Lower leg skin (tissue), 4 donors: ENCODE measurements around the gene RAB14. TPM values are rescaled to one million over a fixed set of nuclear protein-coding genes. Genes with fewer than 3 reads are reported as not detected.

Experiments
- DNase-seq, 2 donors: peaks; one replicate each; pipeline ENCODE4 v3.0.0-alpha.2; 2019; ENCODE audit warnings: low spot score in 2 of 2
- H3K4me3 ChIP-seq: fragments of 200-600 bp; sonication (generic); 2 replicates; pipeline ENCODE4 v1.5.1; 2017; ENCODE audit warnings: mild to moderate bottlenecking, low read depth; ENCODE audit not compliant: poor library complexity, severe bottlenecking
- POLR2A ChIP-seq, 2 donors: fragments of 450-650 bp; IDR thresholded peaks; one replicate each; pipeline ENCODE4 v1.6.1; 2016 to 2017; ENCODE audit warnings: antibody characterized with exemption in 2 of 2, mild to moderate bottlenecking in 1 of 2, moderate library complexity in 1 of 2
- WGBS, 2 donors: methylation state at CpG; one replicate each; pipeline ENCODE4 v1.1.5; 2018; 5-methylcytosine and 5-hydroxymethylcytosine counted together
- intact Hi-C: fragments of 100-400 bp; cut with DNase I; formaldehyde crosslinking; loops from one replicate; pipeline ENCODE4 v1.15.0; 2023; ENCODE audit warnings: low total_unique reads
- total RNA-seq, 4 donors: library from RNA; depleted of rRNA; stranded (reverse); fragments of >200 nt; gene quantifications; one replicate each; pipeline ENCODE4 v1.1.0, GENCODE V29; 2016
- TF ChIP-seq, protein P1 (sequence below), 3 donors: fragments of 450-650 bp; IDR thresholded peaks; one replicate each; pipeline ENCODE4 v1.5.1; 2016; ENCODE audit warnings: antibody characterized with exemption in 3 of 3, mild to moderate bottlenecking in 3 of 3, moderate library complexity in 2 of 3

RAB14 gene
- total RNA-seq, 4 donors from 2014 or later, result 43.9 to 50.8 (median 49.6) TPM

DNA sequence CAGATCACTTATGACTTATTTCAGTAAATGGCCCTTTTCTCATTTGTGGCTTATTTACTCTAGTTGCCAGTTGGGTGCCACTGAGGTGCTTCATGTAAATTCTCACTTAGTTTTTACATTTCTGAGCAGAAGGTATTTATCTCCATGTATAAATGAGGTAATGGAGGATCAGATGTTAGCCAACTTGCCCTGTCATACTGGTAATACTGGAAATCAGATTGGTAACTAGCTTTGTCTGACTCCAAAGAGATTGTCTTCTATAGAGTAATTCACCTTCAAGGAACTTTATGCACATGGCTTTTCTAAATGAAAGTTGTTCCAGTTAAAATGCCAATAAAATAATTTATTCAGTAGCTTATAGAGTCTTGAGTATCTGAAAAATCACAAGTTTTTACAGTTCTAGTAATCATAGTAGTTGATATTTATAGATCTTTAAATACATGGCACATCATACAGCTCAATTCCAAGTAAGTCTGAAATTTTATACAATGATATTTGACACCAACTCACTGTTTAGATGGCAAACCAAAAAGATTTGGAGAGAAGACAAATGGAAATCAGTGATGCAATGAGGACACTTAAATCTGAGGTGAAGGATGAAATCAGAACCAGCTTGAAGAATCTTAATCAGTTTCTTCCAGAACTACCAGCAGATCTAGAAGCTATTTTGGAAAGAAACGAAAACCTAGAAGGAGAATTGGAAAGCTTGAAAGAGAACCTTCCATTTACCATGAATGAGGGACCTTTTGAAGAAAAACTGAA is 28.8 kb downstream of the RAB14 start:
- H3K4me3 ChIP-seq, result no peak overlapping the region
- DNase-seq, result no peak
- intact Hi-C loops, result no loop called here
- WGBS, 2 donors, result 94 to 100% methylated on average over 1 of the region's 1 CpG
- TF ChIP-seq POLR2A (IDR thresholded peaks at IDR 0.05), result no peak
- TF ChIP-seq, protein P1, sequence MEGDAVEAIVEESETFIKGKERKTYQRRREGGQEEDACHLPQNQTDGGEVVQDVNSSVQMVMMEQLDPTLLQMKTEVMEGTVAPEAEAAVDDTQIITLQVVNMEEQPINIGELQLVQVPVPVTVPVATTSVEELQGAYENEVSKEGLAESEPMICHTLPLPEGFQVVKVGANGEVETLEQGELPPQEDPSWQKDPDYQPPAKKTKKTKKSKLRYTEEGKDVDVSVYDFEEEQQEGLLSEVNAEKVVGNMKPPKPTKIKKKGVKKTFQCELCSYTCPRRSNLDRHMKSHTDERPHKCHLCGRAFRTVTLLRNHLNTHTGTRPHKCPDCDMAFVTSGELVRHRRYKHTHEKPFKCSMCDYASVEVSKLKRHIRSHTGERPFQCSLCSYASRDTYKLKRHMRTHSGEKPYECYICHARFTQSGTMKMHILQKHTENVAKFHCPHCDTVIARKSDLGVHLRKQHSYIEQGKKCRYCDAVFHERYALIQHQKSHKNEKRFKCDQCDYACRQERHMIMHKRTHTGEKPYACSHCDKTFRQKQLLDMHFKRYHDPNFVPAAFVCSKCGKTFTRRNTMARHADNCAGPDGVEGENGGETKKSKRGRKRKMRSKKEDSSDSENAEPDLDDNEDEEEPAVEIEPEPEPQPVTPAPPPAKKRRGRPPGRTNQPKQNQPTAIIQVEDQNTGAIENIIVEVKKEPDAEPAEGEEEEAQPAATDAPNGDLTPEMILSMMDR (IDR thresholded peaks at IDR 0.05), result no peak

DNA sequence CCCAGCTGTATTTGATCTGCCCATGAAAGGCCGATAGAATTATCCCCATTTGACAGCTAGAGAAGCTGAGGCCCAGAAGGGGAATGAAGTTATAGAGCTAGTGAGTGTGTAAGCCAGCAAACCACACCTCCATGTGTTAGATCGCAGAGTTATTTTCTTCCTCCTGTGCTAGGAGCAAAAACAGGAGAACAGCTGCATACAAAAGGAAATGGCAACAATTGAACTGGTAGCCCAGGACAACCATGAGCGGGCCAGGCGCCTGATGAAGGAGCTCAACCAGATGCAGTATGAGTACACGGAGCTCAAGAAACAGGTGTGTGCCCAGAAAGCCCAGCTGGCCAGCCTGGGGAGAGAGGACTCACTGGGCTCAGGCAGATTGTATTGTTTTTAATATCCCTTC is 30.4 kb downstream of the RAB14 start:
- no peak for TF ChIP-seq POLR2A (IDR thresholded peaks at IDR 0.05)
- TF ChIP-seq, protein P1 (IDR thresholded peaks at IDR 0.05), result no peak
- no peak for DNase-seq
- no peak overlapping the region for H3K4me3 ChIP-seq
- intact Hi-C loops, result no loop called here
- 80 to 93% methylated on average over 5 of the region's 5 CpGs for WGBS, 2 donors

DNA sequence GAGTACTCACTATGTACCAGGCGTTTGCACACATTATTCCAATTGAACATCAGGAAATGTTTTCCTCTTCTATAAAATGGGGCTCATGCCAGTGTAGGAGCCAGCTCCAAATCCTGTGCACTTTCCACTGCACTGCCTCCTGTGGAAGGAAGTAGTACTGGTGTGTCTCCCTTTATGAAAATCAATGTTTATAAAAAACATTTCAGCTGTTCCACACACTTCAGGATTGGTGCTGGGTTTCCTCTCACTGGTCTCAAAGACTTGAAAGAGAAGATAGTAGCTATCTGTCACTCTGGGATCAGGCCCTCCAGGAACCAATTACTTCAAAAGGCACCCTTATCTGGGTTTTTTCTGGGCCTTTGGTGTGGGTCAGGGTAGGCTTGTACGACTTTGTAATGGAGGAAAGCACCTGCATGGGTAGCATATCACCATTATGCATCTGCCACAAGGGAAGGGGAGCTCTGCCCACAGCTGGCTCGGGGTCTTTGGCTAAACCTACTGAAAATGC is 32.5 kb downstream of the RAB14 start:
- intact Hi-C loops, result no loop called here
- WGBS, 2 donors, result 73 to 77% methylated on average over 3 of the region's 3 CpGs
- TF ChIP-seq, protein P1 (IDR thresholded peaks at IDR 0.05), result no peak
- H3K4me3 ChIP-seq, result no peak overlapping the region
- no peak for DNase-seq

DNA sequence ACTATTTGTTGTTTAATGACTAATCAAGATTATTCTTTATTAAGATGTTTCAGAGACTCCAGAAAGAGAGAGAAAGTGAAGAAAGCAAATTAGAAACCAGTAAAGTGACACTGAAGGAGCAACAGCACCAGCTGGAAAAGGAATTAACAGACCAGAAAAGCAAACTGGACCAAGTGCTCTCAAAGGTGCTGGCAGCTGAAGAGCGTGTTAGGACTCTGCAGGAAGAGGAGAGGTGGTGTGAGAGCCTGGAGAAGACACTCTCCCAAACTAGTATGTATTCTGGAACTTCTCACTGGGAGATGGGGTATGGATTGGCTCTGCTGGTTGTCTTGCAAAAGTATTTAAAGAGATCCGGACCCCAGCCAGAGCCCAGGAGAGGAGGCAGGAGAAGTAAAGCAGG is 33.6 kb downstream of the RAB14 start:
- no peak overlapping the region for H3K4me3 ChIP-seq
- WGBS, 2 donors, result 89 to 93% methylated on average over 2 of the region's 2 CpGs
- no peak for DNase-seq
- TF ChIP-seq, protein P1 (IDR thresholded peaks at IDR 0.05), result no peak
- TF ChIP-seq POLR2A (IDR thresholded peaks at IDR 0.05), result no peak
- intact Hi-C loops, result no loop called here

DNA sequence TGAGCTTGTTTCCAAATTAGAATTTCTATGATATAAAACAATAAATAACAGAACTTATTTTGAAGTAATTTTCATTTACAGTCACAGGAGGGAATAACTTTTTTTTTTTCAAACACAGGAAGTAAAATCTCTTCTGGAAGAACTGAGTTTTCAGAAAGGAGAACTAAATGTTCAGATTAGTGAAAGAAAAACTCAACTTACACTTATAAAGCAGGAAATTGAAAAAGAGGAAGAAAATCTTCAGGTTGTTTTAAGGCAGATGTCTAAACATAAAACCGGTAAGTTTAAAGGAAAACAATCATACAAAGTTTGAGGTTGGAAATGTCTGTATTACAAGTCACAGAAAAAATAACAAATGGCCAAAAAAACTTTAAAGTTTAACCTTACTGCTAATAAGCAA is 41.6 kb downstream of the RAB14 start:
- WGBS, 2 donors, result 74 to 81% methylated on average over 1 of the region's 1 CpG
- intact Hi-C loops, result no loop called here
- TF ChIP-seq, protein P1 (IDR thresholded peaks at IDR 0.05), result no peak
- no peak for TF ChIP-seq POLR2A (IDR thresholded peaks at IDR 0.05)
- DNase-seq, result no peak
- H3K4me3 ChIP-seq, result no peak overlapping the region

DNA sequence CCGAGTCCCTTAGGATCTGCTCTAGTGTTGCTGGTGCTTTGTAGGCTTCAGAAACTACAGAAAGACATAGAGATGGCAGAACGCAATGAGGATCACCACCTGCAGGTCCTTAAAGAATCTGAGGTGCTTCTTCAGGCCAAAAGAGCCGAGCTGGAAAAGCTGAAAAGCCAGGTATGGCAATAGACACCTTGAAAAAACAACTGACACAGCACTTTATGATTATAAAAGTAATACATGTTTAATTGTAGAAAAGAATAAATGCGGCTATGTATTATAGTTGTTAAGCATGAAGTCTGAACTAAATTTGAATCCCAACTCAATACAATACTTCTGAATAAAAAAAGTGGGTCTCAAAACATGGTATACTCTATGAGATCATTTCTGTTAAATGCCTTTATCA is 43.7 kb downstream of the RAB14 start:
- WGBS, 2 donors, result 96 to 97% methylated on average over 4 of the region's 4 CpGs
- DNase-seq, result no peak
- intact Hi-C loops, result no loop called here

More for the DNA sequence above, 43.7 kb downstream of the RAB14 start:
- no peak for TF ChIP-seq POLR2A (IDR thresholded peaks at IDR 0.05)
- TF ChIP-seq, protein P1 (IDR thresholded peaks at IDR 0.05), result no peak
- H3K4me3 ChIP-seq, result no peak overlapping the region
